DOHH2 (cell line): ENCODE measurements around the gene HES7.

ENCODE experiments used
- H3F3A ChIP-seq: fragments of 200-600 bp; sonication (generic), shearing (Covaris generic); 2 replicates; pipeline ENCODE4 v1.6.0; 2016; ENCODE audit warnings: antibody characterized with exemption, mild to moderate bottlenecking; ENCODE audit not compliant: control insufficient read depth, insufficient read depth
- H3K27ac ChIP-seq: fragments of 200-600 bp; sonication (generic); 2 replicates; pipeline ENCODE4 v1.5.1; 2014; ENCODE audit warnings: low read depth, mild to moderate bottlenecking, low read length, moderate library complexity
- H3K27me3 ChIP-seq: fragments of 200-600 bp; sonication (generic); 2 replicates; pipeline ENCODE4 v1.6.1; 2014; ENCODE audit warnings: mild to moderate bottlenecking, low read length, mixed read lengths; ENCODE audit not compliant: control insufficient read depth
- H3K36me3 ChIP-seq: fragments of 200-600 bp; sonication (generic); 2 replicates; pipeline ENCODE4 v1.6.1; 2014; ENCODE audit warnings: mild to moderate bottlenecking, low read length, moderate library complexity, mixed read lengths; ENCODE audit not compliant: control insufficient read depth
- H3K4me1 ChIP-seq: fragments of 200-600 bp; sonication (generic); 2 replicates; pipeline ENCODE4 v1.6.1; 2014; ENCODE audit warnings: mild to moderate bottlenecking, low read length, mixed read lengths; ENCODE audit not compliant: control insufficient read depth
- H3K4me2 ChIP-seq: fragments of 200-600 bp; sonication (generic); 2 replicates; pipeline ENCODE4 v1.6.0; 2014; ENCODE audit warnings: mild to moderate bottlenecking, low read length, moderate library complexity
- H3K4me3 ChIP-seq: fragments of 200-600 bp; sonication (generic); 2 replicates; pipeline ENCODE4 v1.5.1; 2014; ENCODE audit warnings: mild to moderate bottlenecking, low read length, mixed read lengths
- H3K79me2 ChIP-seq: fragments of 200-600 bp; sonication (generic); 2 replicates; pipeline ENCODE4 v1.6.1; 2014; ENCODE audit warnings: mild to moderate bottlenecking, low read length, mixed read lengths; ENCODE audit not compliant: control insufficient read depth
- H3K9me2 ChIP-seq: fragments of 200-600 bp; sonication (generic); replicated peaks from 2 replicates; pipeline ENCODE4 v1.6.1; 2014; ENCODE audit warnings: mild to moderate bottlenecking, low read length, mixed read lengths; ENCODE audit not compliant: control insufficient read depth
- H3K9me3 ChIP-seq: fragments of 200-600 bp; sonication (generic); 2 replicates; pipeline ENCODE4 v1.6.1; 2014; ENCODE audit warnings: antibody characterized with exemption, low read length, mixed read lengths; ENCODE audit not compliant: control insufficient read depth, insufficient read depth
- H4K20me1 ChIP-seq: fragments of 200-600 bp; sonication (generic); 2 replicates; pipeline ENCODE4 v1.6.0; 2014; ENCODE audit warnings: low read depth, mild to moderate bottlenecking, antibody characterized with exemption, low read length, moderate library complexity; ENCODE audit not compliant: control insufficient read depth, insufficient read depth
- CTCF ChIP-seq: fragments of 200-600 bp; sonication (generic); IDR thresholded peaks from one replicate; pipeline ENCODE4 v1.5.1; 2014; ENCODE audit warnings: antibody characterized with exemption, mild to moderate bottlenecking, low read depth, low read length; ENCODE audit not compliant: poor library complexity, severe bottlenecking
- EZH2phosphoT487 ChIP-seq: fragments of 200-600 bp; sonication (generic); IDR thresholded peaks from 2 replicates; pipeline ENCODE4 v1.6.1; 2017; ENCODE audit warnings: borderline replicate concordance, mild to moderate bottlenecking, antibody characterized with exemption, low read length, moderate library complexity, mixed read lengths

Gene HES7

GRCh38 chr17:8091033-8091687 is 32.7 kb downstream of the HES7 start:
- H3K27me3 ChIP-seq: peaks cover 48% of the 10 kb centered on the region
- no peaks in the 10 kb centered on the region for H3K9me2 ChIP-seq
- peak overlapping the region; percentile 79 for H3K4me2 ChIP-seq
- no peaks in the 10 kb centered on the region for H3F3A ChIP-seq
- no peaks in the 10 kb centered on the region for H3K36me3 ChIP-seq
- H3K79me2 ChIP-seq: no peaks in the 10 kb centered on the region
- peak overlapping the region; percentile 67 for H3K4me3 ChIP-seq
- H3K4me1 ChIP-seq: peaks cover 19% of the 10 kb centered on the region
- H3K27ac ChIP-seq: no peak overlapping the region
- H3K9me3 ChIP-seq: no peaks in the 10 kb centered on the region
- TF ChIP-seq EZH2phosphoT487 (no peak), CTCF (no peak)
- no peaks in the 10 kb centered on the region for H4K20me1 ChIP-seq

DNA sequence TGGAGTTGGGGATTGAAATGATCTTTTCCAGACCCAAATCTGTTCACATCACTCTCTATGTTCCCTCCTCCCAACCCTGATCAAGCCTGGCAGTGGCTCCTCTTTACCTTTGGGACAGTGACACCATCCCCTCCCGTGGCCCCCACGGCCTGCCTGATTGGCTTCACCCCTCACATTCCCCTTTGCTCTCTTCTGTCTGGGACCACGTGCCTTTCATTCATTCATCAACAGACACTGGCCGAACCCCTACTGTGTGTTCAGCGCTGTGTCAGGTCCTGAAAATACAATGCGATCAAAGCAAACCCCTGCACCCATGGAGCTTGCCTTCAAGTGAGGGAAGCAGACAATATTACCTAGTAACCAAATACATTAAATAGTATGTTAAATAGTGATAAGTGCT is 34.2 kb downstream of the HES7 start:
- H3K9me2 ChIP-seq: no peaks in the 10 kb centered on the region
- peaks cover 19% of the 10 kb centered on the region for H3K4me1 ChIP-seq
- H3K9me3 ChIP-seq: no peaks in the 10 kb centered on the region
- no peak overlapping the region for H3K4me3 ChIP-seq
- no peak overlapping the region for H3K27ac ChIP-seq
- H4K20me1 ChIP-seq: no peaks in the 10 kb centered on the region
- no peak overlapping the region for H3K4me2 ChIP-seq
- H3K36me3 ChIP-seq: no peaks in the 10 kb centered on the region
- H3K79me2 ChIP-seq: no peaks in the 10 kb centered on the region
- TF ChIP-seq CTCF: no peak
- no peak for TF ChIP-seq EZH2phosphoT487
- peaks cover 47% of the 10 kb centered on the region for H3K27me3 ChIP-seq
- no peaks in the 10 kb centered on the region for H3F3A ChIP-seq

- no peaks in the 10 kb centered on the region for H3F3A ChIP-seq
- no peaks in the 10 kb centered on the region for H3K9me3 ChIP-seq
- H3K27ac ChIP-seq: no peak overlapping the region
- no peaks in the 10 kb centered on the region for H3K9me2 ChIP-seq
- TF ChIP-seq EZH2phosphoT487 (no peak), CTCF (no peak)
- no peak overlapping the region for H3K4me3 ChIP-seq
- peaks cover 46% of the 10 kb centered on the region for H3K27me3 ChIP-seq
- H3K79me2 ChIP-seq: no peaks in the 10 kb centered on the region
- H3K4me2 ChIP-seq: no peak overlapping the region
- no peaks in the 10 kb centered on the region for H4K20me1 ChIP-seq
- H3K4me1 ChIP-seq: peaks cover 19% of the 10 kb centered on the region
- H3K36me3 ChIP-seq: no peaks in the 10 kb centered on the region
Observed at GRCh38 chr17:8087952-8088230, 36.0 kb downstream of the HES7 start.
